Activated CD8-positive, alpha-beta T cell treated with anti-CD3 and anti-CD28 coated beads for 36 hours (primary cell): ENCODE measurements around the gene SEC61A2. TPM values are rescaled to one million over a fixed set of nuclear protein-coding genes. Genes with fewer than 3 reads are reported as not detected.
"Not testable (repeated sequence)": the region's sequence is repeated elsewhere in the genome, so short reads cannot be mapped to it uniquely, and the experiment has no call there.

Experiments
- ATAC-seq: fragments of 200-7000 bp; cut with Tn5 transposase; one replicate; pipeline ENCODE4 v1.10.0; 2021; ENCODE audit warnings: mild to moderate bottlenecking, moderate library complexity
- CTCF ChIA-PET: fragments of 350-600 bp; sonication (Branson Sonifier 250); formaldehyde crosslinking; loops from one replicate; lab custom pipeline; 2021; ENCODE audit warnings: antibody characterized with exemption; lab: Charles Lee
- POLR2A ChIA-PET: fragments of 350-600 bp; sonication (Branson Sonifier 250); formaldehyde crosslinking; loops from one replicate; lab custom pipeline; 2021; ENCODE audit warnings: antibody characterized with exemption; lab: Charles Lee
- DNase-seq: peaks from one replicate; pipeline ENCODE4 v3.0.0-alpha.2; 2020
- H3K27ac Mint-ChIP-seq: one replicate; pipeline ENCODE4 v1.8.0; 2021; ENCODE audit warnings: mild to moderate bottlenecking, mixed read lengths
- H3K27me3 Mint-ChIP-seq: one replicate; pipeline ENCODE4 v1.8.0; 2021; ENCODE audit warnings: mixed read lengths
- H3K36me3 Mint-ChIP-seq: one replicate; pipeline ENCODE4 v1.8.0; 2021; ENCODE audit warnings: low read depth, mixed read lengths
- H3K4me1 Mint-ChIP-seq: one replicate; pipeline ENCODE4 v1.8.0; 2021; ENCODE audit warnings: low read depth, mixed read lengths
- H3K4me3 Mint-ChIP-seq: one replicate; pipeline ENCODE4 v1.8.0; 2021; ENCODE audit warnings: mild to moderate bottlenecking, moderate library complexity, mixed read lengths
- H3K9me3 Mint-ChIP-seq: one replicate; pipeline ENCODE4 v1.8.0; 2021; ENCODE audit warnings: mixed read lengths
- CTCF ChIP-seq: fragments of 200-600 bp; IDR thresholded peaks from one replicate; pipeline ENCODE4 v1.8.0; 2022; ENCODE audit warnings: antibody characterized with exemption, mild to moderate bottlenecking
- intact Hi-C: fragments of 100-400 bp; cut with micrococcal nuclease; formaldehyde crosslinking; loops from one replicate; pipeline ENCODE4 v1.10.0; 2022
- total RNA-seq, 2 experiments: library from RNA; stranded (reverse); gene quantifications; one replicate each; pipeline ENCODE4 v1.2.3, GENCODE V29; 2021

Gene SEC61A2
- total RNA-seq, 2 experiments from 2014 or later, result 10.8 to 12.0 TPM

GRCh38 chr10:12165036-12165435 is 35.6 kb downstream of the SEC61A2 start:
- H3K36me3 Mint-ChIP-seq, result peaks cover 35% of the 10 kb centered on the region
- ATAC-seq, result no peak
- H3K9me3 Mint-ChIP-seq, result no peaks in the 10 kb centered on the region
- H3K27ac Mint-ChIP-seq, result peak overlapping the region; percentile 27
- H3K4me1 Mint-ChIP-seq, result no peaks in the 10 kb centered on the region
- no peak overlapping the region for H3K4me3 Mint-ChIP-seq
- TF ChIP-seq CTCF, result no peak
- POLR2A ChIA-PET, result no interaction called here
- CTCF ChIA-PET, result no interaction called here
- DNase-seq, result no peak
- no peaks in the 10 kb centered on the region for H3K27me3 Mint-ChIP-seq
- intact Hi-C loops, result no loop called here

GRCh38 chr10:12165999-12166775 is 36.7 kb downstream of the SEC61A2 start:
- ChIA-PET CTCF (interaction anchor here (1.2 kb wide), 1 partner anchor 11 kb away, joined by 3 read pairs; no protein-coding TSS in a partner anchor), POLR2A (no interaction called here)
- ATAC-seq, result no peak
- H3K27me3 Mint-ChIP-seq, result no peaks in the 10 kb centered on the region
- TF ChIP-seq CTCF, result no peak
- H3K9me3 Mint-ChIP-seq, result no peaks in the 10 kb centered on the region
- peaks cover 43% of the 10 kb centered on the region for H3K36me3 Mint-ChIP-seq
- intact Hi-C loops, result no loop called here
- no peak overlapping the region for H3K4me3 Mint-ChIP-seq
- no peaks in the 10 kb centered on the region for H3K4me1 Mint-ChIP-seq
- DNase-seq, result no peak
- no peak overlapping the region for H3K27ac Mint-ChIP-seq

GRCh38 chr10:12171512-12171911 is 42.0 kb downstream of the SEC61A2 start:
- H3K4me3 Mint-ChIP-seq, H3K27me3 Mint-ChIP-seq, ATAC-seq, DNase-seq, CTCF ChIA-PET, H3K27ac Mint-ChIP-seq, POLR2A ChIA-PET, H3K9me3 Mint-ChIP-seq, H3K4me1 Mint-ChIP-seq, intact Hi-C loops: not testable (repeated sequence)
- peaks cover 37% of the 10 kb centered on the region for H3K36me3 Mint-ChIP-seq

GRCh38 chr10:12177642-12178041 is 48.2 kb downstream of the SEC61A2 start:
- Mint-ChIP-seq H3K27ac (peak overlapping the region; percentile 52), H3K4me3 (no peak overlapping the region), H3K4me1 (peaks cover 21% of the 10 kb centered on the region), H3K27me3 (no peaks in the 10 kb centered on the region), H3K36me3 (peaks cover 30% of the 10 kb centered on the region), H3K9me3 (no peaks in the 10 kb centered on the region)
- ChIA-PET CTCF (interaction anchor here (0.5 kb wide), 1 partner anchor 11 kb away, joined by 3 read pairs; no protein-coding TSS in a partner anchor), POLR2A (no interaction called here)
- no peak for ATAC-seq
- TF ChIP-seq CTCF, result no peak
- intact Hi-C loops, result no loop called here
- DNase-seq, result peak; percentile 27

- H3K27ac Mint-ChIP-seq, result peak overlapping the region; percentile 71
- DNase-seq (no peak), ATAC-seq (no peak)
- ChIA-PET CTCF (interaction anchor here (1.2 to 2.1 kb wide), 3 partner anchors 16 to 49 kb away, joined by 3 to 5 read pairs (median 4); partner anchors contain the start of genes CDC123 and NUDT5), POLR2A (interaction anchor here (0.6 to 1.5 kb wide), 4 partner anchors 16 to 200 kb away, joined by 3 to 4 read pairs (median 4); partner anchors contain the start of genes CDC123, DHTKD1 and NUDT5)
- peaks cover 34% of the 10 kb centered on the region for H3K36me3 Mint-ChIP-seq
- no peak overlapping the region for H3K4me3 Mint-ChIP-seq
- intact Hi-C loops, result no loop called here
- H3K9me3 Mint-ChIP-seq, result no peaks in the 10 kb centered on the region
- no peaks in the 10 kb centered on the region for H3K27me3 Mint-ChIP-seq
- H3K4me1 Mint-ChIP-seq, result peaks cover 21% of the 10 kb centered on the region
- TF ChIP-seq CTCF, result no peak
Measured at GRCh38 chr10:12179606-12180170, 50.2 kb downstream of the SEC61A2 start.
